ENCODE measurements around the gene ZFTA.

ZFTA gene

GRCh38 chr11:63767565-63768236 is 874 bp downstream of the ZFTA start (continued):
- no peak for TF ChIP-seq CREB5 (CRISPR knock-in tag; IDR thresholded peaks at IDR 0.05; ENCODE audit: low read depth)
- TF ChIP-seq PPARA (CRISPR knock-in tag; IDR thresholded peaks at IDR 0.05; ENCODE audit: borderline replicate concordance), result no peak

DNA sequence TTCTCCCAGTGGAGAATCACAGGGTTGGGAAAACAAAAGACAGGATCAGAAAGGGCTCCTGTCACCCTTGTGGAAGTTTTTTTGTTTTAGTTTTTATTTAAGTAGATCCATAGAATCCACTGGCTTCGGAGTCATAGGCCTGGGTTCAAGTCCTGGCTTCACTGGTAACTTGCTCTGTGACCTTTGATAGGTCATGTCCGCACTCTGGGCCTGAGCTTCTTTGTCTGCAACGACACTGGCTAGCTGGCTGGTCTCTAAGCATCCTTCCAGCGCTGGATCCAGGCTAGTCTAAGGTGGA is 1.4 kb downstream of the ZFTA start:
- TF ChIP-seq PPARA (CRISPR knock-in tag; IDR thresholded peaks at IDR 0.05; ENCODE audit: borderline replicate concordance) (no peak), CREB5 (CRISPR knock-in tag; IDR thresholded peaks at IDR 0.05; ENCODE audit: low read depth) (no peak), POU6F1 (CRISPR knock-in tag; IDR thresholded peaks at IDR 0.05; ENCODE audit: borderline replicate concordance, low read depth) (no peak)
- peak; percentile 75; the same call in 1 of the 3 replicates for ATAC-seq

DNA sequence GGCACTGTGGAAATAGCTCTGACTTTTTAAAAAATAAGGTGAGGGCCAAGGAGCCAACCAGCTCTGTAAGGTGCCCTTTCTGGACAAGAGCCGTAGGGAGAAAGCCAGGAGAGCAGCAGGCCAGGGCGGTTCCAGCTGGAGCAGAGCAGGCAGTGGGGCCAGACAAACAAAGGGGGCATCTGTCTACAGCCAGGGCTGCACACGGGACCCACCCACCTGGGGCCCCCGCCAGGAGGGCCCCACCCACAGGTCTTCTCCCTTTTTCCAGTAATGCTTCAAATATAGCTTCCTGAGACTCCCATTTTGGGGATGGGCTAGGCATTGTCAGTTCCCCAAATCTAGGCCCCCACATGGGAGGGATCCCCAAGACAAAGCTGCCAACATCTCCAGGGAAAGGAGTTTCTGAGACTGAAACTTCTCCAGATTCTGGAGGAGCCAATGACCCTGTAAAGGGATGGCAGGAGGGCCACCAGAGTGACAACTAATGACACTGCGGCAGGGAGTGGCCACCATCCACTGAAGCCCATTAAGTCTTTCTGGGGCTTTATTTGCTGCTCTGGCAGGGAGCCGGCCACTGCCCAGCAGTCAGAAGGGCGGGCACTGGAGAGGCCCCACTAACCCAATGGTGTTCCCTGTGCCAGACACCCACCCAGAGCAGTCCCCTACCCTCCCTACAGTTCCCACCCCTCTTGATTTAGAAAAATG is 1.9 kb downstream of the ZFTA start:
- ATAC-seq, result 0 out of 3 replicates have a peak, but pooled peaks have one; percentile 4
- TF ChIP-seq ARNTL (CRISPR knock-in tag; IDR thresholded peaks at IDR 0.05; ENCODE audit: borderline replicate concordance, low read depth) (no peak), POU6F1 (CRISPR knock-in tag; IDR thresholded peaks at IDR 0.05; ENCODE audit: borderline replicate concordance, low read depth) (no peak), ZNF70 (CRISPR knock-in tag; IDR thresholded peaks at IDR 0.05) (no peak), CREB5 (CRISPR knock-in tag; IDR thresholded peaks at IDR 0.05; ENCODE audit: low read depth) (no peak), ESRRG (CRISPR knock-in tag; IDR thresholded peaks at IDR 0.05) (no peak), RARB (CRISPR knock-in tag; IDR thresholded peaks at IDR 0.05) (no peak), CSDC2 (CRISPR knock-in tag; IDR thresholded peaks at IDR 0.05) (no peak), TCF4 (CRISPR knock-in tag; IDR thresholded peaks at IDR 0.05; ENCODE audit: borderline replicate concordance) (no peak), TOX (CRISPR knock-in tag; IDR thresholded peaks at IDR 0.05; ENCODE audit: borderline replicate concordance) (no peak)
- TF ChIP-seq, protein P1, sequence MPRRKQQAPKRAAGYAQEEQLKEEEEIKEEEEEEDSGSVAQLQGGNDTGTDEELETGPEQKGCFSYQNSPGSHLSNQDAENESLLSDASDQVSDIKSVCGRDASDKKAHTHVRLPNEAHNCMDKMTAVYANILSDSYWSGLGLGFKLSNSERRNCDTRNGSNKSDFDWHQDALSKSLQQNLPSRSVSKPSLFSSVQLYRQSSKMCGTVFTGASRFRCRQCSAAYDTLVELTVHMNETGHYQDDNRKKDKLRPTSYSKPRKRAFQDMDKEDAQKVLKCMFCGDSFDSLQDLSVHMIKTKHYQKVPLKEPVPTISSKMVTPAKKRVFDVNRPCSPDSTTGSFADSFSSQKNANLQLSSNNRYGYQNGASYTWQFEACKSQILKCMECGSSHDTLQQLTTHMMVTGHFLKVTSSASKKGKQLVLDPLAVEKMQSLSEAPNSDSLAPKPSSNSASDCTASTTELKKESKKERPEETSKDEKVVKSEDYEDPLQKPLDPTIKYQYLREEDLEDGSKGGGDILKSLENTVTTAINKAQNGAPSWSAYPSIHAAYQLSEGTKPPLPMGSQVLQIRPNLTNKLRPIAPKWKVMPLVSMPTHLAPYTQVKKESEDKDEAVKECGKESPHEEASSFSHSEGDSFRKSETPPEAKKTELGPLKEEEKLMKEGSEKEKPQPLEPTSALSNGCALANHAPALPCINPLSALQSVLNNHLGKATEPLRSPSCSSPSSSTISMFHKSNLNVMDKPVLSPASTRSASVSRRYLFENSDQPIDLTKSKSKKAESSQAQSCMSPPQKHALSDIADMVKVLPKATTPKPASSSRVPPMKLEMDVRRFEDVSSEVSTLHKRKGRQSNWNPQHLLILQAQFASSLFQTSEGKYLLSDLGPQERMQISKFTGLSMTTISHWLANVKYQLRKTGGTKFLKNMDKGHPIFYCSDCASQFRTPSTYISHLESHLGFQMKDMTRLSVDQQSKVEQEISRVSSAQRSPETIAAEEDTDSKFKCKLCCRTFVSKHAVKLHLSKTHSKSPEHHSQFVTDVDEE (CRISPR knock-in tag; IDR thresholded peaks at IDR 0.05), result no peak

DNA sequence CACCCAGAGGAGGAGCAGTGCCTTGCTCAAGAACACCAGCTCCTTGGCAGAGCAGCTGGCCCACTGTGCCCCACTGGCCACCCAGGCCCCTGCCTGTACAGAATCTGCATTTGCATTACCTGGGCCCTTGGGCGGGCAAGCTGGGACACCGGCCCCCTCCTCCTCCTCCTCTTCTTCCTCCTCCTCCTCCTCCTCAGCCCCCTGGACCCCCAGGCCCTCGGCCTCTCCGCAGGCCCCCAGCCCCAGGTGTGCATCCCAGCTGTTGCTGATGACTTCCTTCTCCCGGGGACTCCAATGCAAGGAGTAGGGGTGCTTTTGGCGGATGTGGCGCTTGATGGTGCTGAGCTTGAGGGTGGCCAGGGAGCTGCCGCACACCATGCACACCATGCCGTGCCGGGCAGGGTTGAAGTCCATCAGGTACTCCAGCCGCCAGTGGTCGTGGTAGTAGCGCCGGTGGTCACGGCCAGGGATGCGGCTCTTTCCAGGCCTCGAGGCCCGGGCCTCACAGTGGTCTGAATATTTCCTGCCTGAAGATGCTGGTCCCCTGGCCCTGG is 2.8 kb downstream of the ZFTA start:
- ATAC-seq, result no peak
- TF ChIP-seq, protein P1 (CRISPR knock-in tag; IDR thresholded peaks at IDR 0.05), result no peak
- no peak for TF ChIP-seq ESRRG (CRISPR knock-in tag; IDR thresholded peaks at IDR 0.05)
- TF ChIP-seq TOX (CRISPR knock-in tag; IDR thresholded peaks at IDR 0.05; ENCODE audit: borderline replicate concordance), result no peak
- no peak for TF ChIP-seq RARB (CRISPR knock-in tag; IDR thresholded peaks at IDR 0.05)
- no peak for TF ChIP-seq OSR1 (CRISPR knock-in tag; IDR thresholded peaks at IDR 0.05)
- TF ChIP-seq, protein P2, sequence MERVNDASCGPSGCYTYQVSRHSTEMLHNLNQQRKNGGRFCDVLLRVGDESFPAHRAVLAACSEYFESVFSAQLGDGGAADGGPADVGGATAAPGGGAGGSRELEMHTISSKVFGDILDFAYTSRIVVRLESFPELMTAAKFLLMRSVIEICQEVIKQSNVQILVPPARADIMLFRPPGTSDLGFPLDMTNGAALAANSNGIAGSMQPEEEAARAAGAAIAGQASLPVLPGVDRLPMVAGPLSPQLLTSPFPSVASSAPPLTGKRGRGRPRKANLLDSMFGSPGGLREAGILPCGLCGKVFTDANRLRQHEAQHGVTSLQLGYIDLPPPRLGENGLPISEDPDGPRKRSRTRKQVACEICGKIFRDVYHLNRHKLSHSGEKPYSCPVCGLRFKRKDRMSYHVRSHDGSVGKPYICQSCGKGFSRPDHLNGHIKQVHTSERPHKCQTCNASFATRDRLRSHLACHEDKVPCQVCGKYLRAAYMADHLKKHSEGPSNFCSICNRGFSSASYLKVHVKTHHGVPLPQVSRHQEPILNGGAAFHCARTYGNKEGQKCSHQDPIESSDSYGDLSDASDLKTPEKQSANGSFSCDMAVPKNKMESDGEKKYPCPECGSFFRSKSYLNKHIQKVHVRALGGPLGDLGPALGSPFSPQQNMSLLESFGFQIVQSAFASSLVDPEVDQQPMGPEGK (CRISPR knock-in tag; IDR thresholded peaks at IDR 0.05; ENCODE audit: borderline replicate concordance), result no peak
- no peak for TF ChIP-seq GLIS3 (CRISPR knock-in tag; IDR thresholded peaks at IDR 0.05)
- TF ChIP-seq ZNF8 (CRISPR knock-in tag; IDR thresholded peaks at IDR 0.05), result no peak
- no peak for TF ChIP-seq TCF4 (CRISPR knock-in tag; IDR thresholded peaks at IDR 0.05; ENCODE audit: borderline replicate concordance)

Measured in SK-N-SH treated with all-trans-retinoic acid at 6 μM for 48 hours (cell line).